HG03565 (cell line): ENCODE data around the gene VPS18.

ENCODE experiments used
- ATAC-seq: cut with Tn5 transposase; IDR thresholded peaks from one replicate; pipeline ENCODE4 v1.9.1; 2021; ENCODE audit warnings: mild to moderate bottlenecking, moderate library complexity; ENCODE audit not compliant: unreplicated experiment

VPS18 gene

GRCh38 chr15:40934457-40934856 lies 40.2 kb downstream of the VPS18 start:
- no peak for ATAC-seq

DNA sequence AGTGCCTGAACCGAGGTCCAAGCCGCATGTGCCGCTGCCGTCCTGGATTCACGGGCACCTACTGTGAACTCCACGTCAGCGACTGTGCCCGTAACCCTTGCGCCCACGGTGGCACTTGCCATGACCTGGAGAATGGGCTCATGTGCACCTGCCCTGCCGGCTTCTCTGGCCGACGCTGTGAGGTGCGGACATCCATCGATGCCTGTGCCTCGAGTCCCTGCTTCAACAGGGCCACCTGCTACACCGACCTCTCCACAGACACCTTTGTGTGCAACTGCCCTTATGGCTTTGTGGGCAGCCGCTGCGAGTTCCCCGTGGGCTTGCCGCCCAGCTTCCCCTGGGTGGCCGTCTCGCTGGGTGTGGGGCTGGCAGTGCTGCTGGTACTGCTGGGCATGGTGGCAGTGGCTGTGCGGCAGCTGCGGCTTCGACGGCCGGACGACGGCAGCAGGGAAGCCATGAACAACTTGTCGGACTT lies 42.0 kb downstream of the VPS18 start:
- no peak for ATAC-seq

DNA sequence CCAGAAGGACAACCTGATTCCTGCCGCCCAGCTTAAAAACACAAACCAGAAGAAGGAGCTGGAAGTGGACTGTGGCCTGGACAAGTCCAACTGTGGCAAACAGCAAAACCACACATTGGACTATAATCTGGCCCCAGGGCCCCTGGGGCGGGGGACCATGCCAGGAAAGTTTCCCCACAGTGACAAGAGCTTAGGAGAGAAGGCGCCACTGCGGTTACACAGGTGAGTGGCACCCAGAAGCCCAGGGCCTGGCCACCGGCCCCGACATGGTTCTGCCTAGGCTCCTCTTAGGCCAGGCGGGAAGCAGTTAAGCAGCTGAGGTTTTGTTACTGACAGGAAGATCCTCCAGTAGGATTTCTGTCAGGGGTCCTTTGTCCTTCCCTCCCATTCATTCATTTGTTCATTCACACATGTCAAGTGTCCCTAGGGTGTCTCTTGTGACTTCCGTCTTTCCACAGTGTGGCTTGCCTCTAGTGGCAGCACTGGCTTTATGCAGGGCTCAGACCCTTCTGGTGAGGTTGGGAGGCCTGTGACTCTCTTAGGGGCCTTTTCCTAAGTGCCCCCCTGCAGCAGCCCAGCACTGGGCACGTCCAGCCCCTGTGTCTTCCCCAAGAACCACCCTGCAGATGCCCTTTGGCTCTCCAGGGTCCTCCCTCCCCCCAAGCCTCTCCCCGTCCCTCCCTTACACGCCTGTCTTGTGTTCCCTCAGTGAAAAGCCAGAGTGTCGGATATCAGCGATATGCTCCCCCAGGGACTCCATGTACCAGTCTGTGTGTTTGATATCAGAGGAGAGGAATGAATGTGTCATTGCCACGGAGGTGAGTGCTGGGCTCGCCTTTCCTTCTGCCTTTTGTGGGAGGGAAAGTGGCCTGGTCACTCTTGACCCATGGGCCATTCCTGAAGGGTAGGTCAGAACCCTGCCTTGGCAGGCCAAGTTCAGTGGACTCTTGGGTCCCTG lies 42.7 kb downstream of the VPS18 start:
- no peak for ATAC-seq

DNA sequence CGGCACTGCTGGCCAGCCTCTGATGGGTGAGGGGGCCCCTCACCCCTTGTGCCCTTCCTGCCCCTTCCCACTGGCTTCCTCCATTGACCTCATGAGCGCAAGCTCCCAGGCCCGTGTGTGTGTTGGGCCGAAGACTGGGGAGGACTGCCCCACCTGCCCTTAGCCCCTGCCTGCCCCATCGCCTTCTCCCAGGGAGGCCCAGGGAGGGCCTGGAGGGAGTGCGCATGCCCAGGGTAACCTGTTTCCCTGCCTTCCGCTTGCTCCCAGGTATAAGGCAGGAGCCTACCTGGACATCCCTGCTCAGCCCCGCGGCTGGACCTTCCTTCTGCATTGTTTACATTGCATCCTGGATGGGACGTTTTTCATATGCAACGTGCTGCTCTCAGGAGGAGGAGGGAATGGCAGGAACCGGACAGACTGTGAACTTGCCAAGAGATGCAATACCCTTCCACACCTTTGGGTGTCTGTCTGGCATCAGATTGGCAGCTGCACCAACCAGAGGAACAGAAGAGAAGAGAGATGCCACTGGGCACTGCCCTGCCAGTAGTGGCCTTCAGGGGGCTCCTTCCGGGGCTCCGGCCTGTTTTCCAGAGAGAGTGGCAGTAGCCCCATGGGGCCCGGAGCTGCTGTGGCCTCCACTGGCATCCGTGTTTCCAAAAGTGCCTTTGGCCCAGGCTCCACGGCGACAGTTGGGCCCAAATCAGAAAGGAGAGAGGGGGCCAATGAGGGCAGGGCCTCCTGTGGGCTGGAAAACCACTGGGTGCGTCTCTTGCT lies 43.7 kb downstream of the VPS18 start:
- no peak for ATAC-seq

DNA sequence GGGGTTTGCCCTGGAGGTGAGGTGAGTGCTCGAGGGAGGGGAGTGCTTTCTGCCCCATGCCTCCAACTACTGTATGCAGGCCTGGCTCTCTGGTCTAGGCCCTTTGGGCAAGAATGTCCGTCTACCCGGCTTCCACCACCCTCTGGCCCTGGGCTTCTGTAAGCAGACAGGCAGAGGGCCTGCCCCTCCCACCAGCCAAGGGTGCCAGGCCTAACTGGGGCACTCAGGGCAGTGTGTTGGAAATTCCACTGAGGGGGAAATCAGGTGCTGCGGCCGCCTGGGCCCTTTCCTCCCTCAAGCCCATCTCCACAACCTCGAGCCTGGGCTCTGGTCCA lies 44.3 kb downstream of the VPS18 start:
- ATAC-seq, result no peak

GRCh38 chr15:40940296-40940801 lies 46.1 kb downstream of the VPS18 start:
- no peak for ATAC-seq

DNA sequence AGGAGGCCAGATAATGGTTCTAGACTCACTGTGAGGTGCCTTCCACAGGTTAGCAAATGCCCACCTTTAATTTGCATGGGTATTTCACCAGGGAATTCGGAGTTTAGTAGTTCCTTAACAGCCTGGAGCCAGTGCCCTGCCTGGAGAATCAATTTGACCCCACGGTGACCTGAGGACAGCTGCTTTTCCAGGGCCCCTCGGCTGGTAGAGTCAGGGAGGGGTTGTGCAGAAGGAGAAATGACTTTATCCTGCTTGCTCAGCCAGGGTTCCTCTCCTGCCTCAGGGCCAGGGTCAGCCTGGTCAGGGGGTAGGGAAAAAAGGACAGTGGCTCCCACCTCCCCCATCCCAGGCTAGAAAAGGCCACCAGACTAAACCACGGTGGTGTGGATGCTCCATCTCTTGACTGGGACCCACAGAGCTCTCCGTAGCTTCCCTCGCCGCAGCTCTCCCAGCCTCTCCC lies 46.8 kb downstream of the VPS18 start:
- ATAC-seq, result no peak

- peak; percentile 58 for ATAC-seq
Observed at GRCh38 chr15:40941528-40942336, 47.5 kb downstream of the VPS18 start.

- ATAC-seq, result no peak
Observed at GRCh38 chr15:40942337-40942854, 48.1 kb downstream of the VPS18 start.

DNA sequence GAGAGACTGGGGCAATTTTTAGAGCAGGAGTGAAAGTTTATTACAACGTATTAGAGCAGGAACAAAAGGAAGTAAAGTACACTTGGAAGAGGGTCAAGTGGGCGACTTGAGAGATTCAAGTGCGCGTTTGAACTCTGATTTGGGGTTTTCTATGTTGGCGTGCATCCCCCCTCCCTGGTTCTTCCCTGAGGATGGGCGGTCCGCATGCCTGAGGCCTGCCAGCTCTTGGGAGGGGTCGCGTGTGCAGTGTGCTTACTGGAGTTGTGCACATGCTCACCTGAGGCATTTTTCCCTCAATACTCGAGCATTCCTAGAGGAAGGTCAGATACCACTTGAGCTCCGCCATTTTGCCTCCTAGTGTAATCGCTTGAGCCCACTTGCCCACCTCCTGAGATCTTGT lies 48.6 kb downstream of the VPS18 start:
- no peak for ATAC-seq

DNA sequence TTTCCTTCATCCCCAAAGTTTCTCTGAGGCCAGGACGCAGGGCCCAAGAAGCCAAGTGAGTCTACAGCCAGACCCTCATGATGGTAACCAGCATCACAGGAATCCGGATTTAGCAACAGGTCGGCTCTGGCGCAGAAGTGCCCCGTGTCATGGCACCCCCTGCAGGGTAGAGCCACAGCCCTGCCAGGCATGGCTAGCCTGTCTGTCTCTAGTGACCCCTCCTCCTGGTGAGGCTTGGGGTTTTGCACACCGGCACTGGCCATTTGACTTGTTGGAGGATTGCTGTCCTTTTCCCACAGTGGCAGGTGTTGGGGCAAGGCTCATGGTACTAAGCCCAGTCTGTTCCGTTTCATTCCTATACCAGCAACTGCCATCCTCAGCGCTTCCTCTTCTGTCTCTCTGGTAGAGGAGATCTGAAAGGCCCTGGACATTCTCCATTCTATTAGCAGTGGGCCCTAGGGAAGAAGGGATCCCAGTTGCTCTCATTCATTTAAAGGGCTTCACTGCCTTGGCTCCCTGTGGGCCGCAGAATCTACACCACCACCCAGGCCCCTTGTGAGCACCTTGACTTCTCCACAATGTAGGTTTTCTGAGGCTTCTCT lies 49.6 kb downstream of the VPS18 start:
- ATAC-seq, result no peak

- ATAC-seq, result no peak
Observed at GRCh38 chr15:40944510-40945296, 50.5 kb downstream of the VPS18 start.

DNA sequence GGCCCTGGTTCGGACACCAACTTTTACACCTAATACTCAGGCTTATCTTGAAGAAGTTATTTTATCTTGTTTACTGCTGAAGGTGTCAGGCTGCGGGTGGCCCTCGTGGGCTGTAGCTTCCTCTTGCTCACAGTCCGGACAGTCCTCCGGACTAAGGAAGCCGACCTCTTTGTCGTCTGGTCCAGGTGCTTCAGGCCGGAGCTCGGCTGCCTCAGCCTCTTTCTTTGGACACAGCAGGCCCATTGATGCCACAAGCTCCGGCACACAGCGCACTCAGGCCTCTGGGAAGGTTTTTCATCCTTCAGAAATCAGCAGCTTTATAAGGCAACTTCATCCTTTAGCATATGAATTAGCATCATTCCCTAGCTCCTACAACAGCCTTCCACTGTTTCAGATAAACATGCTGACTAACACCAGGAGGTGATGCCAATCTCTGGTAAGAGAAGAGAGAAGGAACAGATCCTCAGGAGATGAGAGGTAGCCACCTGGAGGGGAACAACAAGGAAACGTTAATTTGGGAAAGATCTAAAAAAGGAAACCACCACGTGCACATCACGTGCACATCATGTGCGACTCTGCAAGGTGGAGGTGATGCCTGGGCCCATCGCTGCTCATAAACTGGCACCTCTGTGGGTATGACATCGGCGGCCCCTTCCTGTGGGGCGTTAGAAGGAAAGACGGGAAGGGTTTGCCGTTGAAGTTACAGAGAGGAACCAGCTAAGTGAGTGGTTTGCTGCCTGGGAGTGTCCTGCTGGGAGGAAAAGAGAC lies 54.6 kb downstream of the VPS18 start:
- no peak for ATAC-seq

- ATAC-seq, result no peak
Observed at GRCh38 chr15:40949756-40950207, 55.5 kb downstream of the VPS18 start.

DNA sequence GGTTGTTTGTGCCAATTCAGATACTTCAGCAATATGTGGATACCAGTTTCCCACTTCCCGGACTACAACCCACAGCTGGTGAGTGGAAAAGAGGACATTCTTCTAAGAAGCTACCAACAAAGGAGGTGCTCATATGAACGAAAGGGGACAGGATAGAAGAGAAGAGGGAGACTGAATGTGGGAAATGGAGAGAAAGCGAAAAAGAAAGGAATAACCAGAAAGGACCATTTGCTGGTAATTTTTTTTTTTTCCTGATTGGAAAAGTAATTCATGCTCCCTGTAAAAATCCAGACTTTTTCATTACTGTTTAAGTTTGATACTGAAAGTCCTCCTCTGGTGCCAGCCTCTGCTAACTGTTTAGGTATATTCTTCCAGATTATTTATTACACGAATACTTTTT lies 57.5 kb downstream of the VPS18 start:
- no peak for ATAC-seq

GRCh38 chr15:40952301-40952900 lies 58.2 kb downstream of the VPS18 start:
- no peak for ATAC-seq

DNA sequence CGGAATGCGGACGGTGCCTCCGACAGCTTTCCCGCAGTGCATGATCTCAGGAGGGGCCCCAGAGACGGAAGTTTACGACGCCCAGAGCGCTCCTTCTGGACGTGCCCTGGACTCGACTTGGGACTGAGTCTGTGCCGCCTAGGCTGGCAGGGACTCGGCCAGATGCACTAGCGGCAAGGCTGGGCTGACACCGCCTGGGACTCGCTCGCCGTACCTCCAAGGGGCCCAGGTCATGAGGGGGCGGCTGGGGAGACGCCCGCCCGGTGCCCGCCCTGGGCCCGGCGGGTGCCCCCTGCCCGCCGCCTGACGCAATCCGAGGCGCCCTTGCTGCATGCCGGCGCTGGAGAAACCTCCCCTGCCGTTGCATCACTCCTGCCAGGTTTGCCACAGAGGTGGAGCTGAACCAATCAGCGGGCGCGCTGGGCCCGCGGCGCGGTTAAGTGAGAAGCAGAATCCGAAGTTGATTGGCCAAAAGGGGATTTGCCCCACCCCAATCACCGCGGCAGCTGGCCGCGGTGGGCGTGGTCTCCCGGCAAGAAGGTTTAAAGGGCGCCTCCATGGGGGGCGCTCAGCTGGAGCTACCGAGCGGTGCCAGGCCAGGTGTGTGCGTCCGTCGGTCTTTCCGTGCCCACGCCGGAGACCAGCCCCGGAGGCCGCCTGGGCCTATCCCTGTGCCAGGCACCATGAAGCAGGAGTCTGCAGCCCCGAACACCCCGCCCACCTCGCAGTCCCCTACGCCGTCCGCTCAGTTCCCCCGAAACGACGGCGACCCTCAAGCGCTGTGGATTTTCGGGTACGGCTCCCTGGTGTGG lies 58.9 kb downstream of the VPS18 start, which contains the start of gene CHAC1:
CHAC1 (plus strand) TSS at position 571 of the 812 bp plus-strand sequence; CDS start at position 684, 113 bp downstream.
- ATAC-seq, result peak; percentile 94
